GM08714 (cell line): Measurements from ENCODE around the gene CDH18.

Experiments
- H3K4me3 ChIP-seq: fragments of 200-500 bp; sonication (Bioruptor generic); 2 replicates; pipeline ENCODE4 v1.5.1; 2014; ENCODE audit warnings: mild to moderate bottlenecking, low read length, inconsistent platforms
- ZNF274 ChIP-seq: IDR thresholded peaks from 2 replicates; pipeline ENCODE4 v1.6.1; 2012; ENCODE audit warnings: mild to moderate bottlenecking, low read depth, low read length

Gene CDH18

GRCh38 chr5:19978476-19978875 is 9.5 kb downstream of the CDH18 start:
- TF ChIP-seq ZNF274 = no peak
- no peak overlapping the region for H3K4me3 ChIP-seq

GRCh38 chr5:19977099-19977498 is 10.9 kb downstream of the CDH18 start:
- TF ChIP-seq ZNF274 = no peak
- no peak overlapping the region for H3K4me3 ChIP-seq

GRCh38 chr5:19975795-19976194 is 12.2 kb downstream of the CDH18 start:
- H3K4me3 ChIP-seq = no peak overlapping the region
- TF ChIP-seq ZNF274 = no peak

- no peak for TF ChIP-seq ZNF274
- H3K4me3 ChIP-seq = no peak overlapping the region
Observed at GRCh38 chr5:19960451-19960850, 27.5 kb downstream of the CDH18 start.

- no peak for TF ChIP-seq ZNF274
- H3K4me3 ChIP-seq = no peak overlapping the region
Observed at GRCh38 chr5:19959830-19960384, 28.1 kb downstream of the CDH18 start.

GRCh38 chr5:19950897-19951296 is 37.1 kb downstream of the CDH18 start:
- no peak for TF ChIP-seq ZNF274
- H3K4me3 ChIP-seq = no peak overlapping the region

- no peak overlapping the region for H3K4me3 ChIP-seq
- TF ChIP-seq ZNF274 = no peak
Observed at GRCh38 chr5:19940192-19940591, 47.8 kb downstream of the CDH18 start.

- no peak for TF ChIP-seq ZNF274
- H3K4me3 ChIP-seq = no peak overlapping the region
Observed at GRCh38 chr5:19930451-19930850, 57.5 kb downstream of the CDH18 start.

GRCh38 chr5:19928562-19929421 is 59.2 kb downstream of the CDH18 start:
- TF ChIP-seq ZNF274 = no peak
- H3K4me3 ChIP-seq = no peak overlapping the region

GRCh38 chr5:19927919-19928318 is 60.1 kb downstream of the CDH18 start:
- H3K4me3 ChIP-seq = no peak overlapping the region
- no peak for TF ChIP-seq ZNF274

- TF ChIP-seq ZNF274 = no peak
- no peak overlapping the region for H3K4me3 ChIP-seq
Observed at GRCh38 chr5:19927170-19927569, 60.8 kb downstream of the CDH18 start.

GRCh38 chr5:19923742-19924141 is 64.3 kb downstream of the CDH18 start:
- no peak for TF ChIP-seq ZNF274

GRCh38 chr5:19920761-19921160 is 67.2 kb downstream of the CDH18 start:
- TF ChIP-seq ZNF274 = no peak
- no peak overlapping the region for H3K4me3 ChIP-seq

More at GRCh38 chr5:19923742-19924141, 64.3 kb downstream of the CDH18 start:
- H3K4me3 ChIP-seq = no peak overlapping the region

- no peak overlapping the region for H3K4me3 ChIP-seq
- no peak for TF ChIP-seq ZNF274
Observed at GRCh38 chr5:19918780-19919179, 69.2 kb downstream of the CDH18 start.

- no peak for TF ChIP-seq ZNF274
- H3K4me3 ChIP-seq = no peak overlapping the region
Observed at GRCh38 chr5:19917588-19918122, 70.3 kb downstream of the CDH18 start.
